ENCODE measurements around the gene OSM. TPM values are rescaled to one million over a fixed set of nuclear protein-coding genes. Genes with fewer than 3 reads are reported as not detected.
A peak's percentile ranks its signal among the peaks of the same experiment; 100 is the strongest.

The OSM gene
- total and polyA plus RNA-seq, 2 experiments from 2014 or later: 1.5 TPM; not detected in 1

DNA sequence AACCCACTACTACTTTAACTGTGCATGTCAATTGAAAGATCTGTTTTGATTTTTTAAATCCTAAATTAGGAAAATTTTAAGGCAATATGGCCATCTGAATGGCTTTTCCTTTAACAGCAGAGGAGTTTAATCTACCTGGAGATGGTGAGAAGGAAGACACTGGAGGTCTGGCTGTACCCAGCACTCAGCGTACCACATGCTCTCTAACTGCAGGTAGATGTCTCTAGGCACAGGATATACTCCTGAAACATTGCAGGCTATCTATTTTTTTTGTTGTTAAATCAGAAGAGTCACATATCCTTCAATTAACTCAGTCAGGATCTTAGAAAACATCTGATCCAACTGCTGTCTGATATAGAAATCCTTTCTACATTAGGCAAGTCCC, 40.0 kb upstream of the OSM start:
- Histone ChIP-seq H3K27ac (peak overlapping the region; percentile 86), H3K4me1 (ENCODE audit: insufficient read depth) (peaks cover 50% of the 10 kb centered on the region), H3K27me3 (no peaks in the 10 kb centered on the region), H3K36me3 (replicated peaks; ENCODE audit: insufficient read depth, low read depth) (no peaks in the 10 kb centered on the region), H3K9me2 (replicated peaks; ENCODE audit: insufficient read depth) (no peaks in the 10 kb centered on the region), H4K20me1 (ENCODE audit: insufficient read depth, poor library complexity, severe bottlenecking) (peaks cover 19% of the 10 kb centered on the region), H2AFZ (no peak overlapping the region), H3K9me3 (ENCODE audit: low read depth) (no peaks in the 10 kb centered on the region), H3K4me2 (no peak overlapping the region), H3K79me2 (peaks cover 66% of the 10 kb centered on the region), H3K4me3 (no peak overlapping the region)
- no peak for DNase-seq (ENCODE audit: low spot score)
- TF ChIP-seq, protein P1, sequence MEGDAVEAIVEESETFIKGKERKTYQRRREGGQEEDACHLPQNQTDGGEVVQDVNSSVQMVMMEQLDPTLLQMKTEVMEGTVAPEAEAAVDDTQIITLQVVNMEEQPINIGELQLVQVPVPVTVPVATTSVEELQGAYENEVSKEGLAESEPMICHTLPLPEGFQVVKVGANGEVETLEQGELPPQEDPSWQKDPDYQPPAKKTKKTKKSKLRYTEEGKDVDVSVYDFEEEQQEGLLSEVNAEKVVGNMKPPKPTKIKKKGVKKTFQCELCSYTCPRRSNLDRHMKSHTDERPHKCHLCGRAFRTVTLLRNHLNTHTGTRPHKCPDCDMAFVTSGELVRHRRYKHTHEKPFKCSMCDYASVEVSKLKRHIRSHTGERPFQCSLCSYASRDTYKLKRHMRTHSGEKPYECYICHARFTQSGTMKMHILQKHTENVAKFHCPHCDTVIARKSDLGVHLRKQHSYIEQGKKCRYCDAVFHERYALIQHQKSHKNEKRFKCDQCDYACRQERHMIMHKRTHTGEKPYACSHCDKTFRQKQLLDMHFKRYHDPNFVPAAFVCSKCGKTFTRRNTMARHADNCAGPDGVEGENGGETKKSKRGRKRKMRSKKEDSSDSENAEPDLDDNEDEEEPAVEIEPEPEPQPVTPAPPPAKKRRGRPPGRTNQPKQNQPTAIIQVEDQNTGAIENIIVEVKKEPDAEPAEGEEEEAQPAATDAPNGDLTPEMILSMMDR (IDR thresholded peaks at IDR 0.05; ENCODE audit: poor library complexity): no peak
- TF ChIP-seq EZH2phosphoT487 (IDR thresholded peaks at IDR 0.05; ENCODE audit: low read depth, severe bottlenecking, unreplicated experiment) (no peak), EZH2 (IDR thresholded peaks at IDR 0.05; ENCODE audit: borderline replicate concordance) (no peak)
- 100% methylated on average over 1 of the region's 1 CpG for WGBS (ENCODE audit: low lambda C conversion rate, missing lambda C conversion rate)

- H3K4me2 ChIP-seq: peak overlapping the region; percentile 40
- no peaks in the 10 kb centered on the region for H3K36me3 ChIP-seq (replicated peaks; ENCODE audit: insufficient read depth, low read depth)
- peak overlapping the region; percentile 86 for H3K27ac ChIP-seq
- H3K9me2 ChIP-seq (replicated peaks; ENCODE audit: insufficient read depth): no peaks in the 10 kb centered on the region
- peaks cover 63% of the 10 kb centered on the region for H3K79me2 ChIP-seq
- peaks cover 44% of the 10 kb centered on the region for H3K4me1 ChIP-seq (ENCODE audit: insufficient read depth)
- no peak for DNase-seq (ENCODE audit: low spot score)
- H4K20me1 ChIP-seq (ENCODE audit: insufficient read depth, poor library complexity, severe bottlenecking): peaks cover 14% of the 10 kb centered on the region
- H3K4me3 ChIP-seq: no peak overlapping the region
- no peak overlapping the region for H2AFZ ChIP-seq
- H3K27me3 ChIP-seq: no peaks in the 10 kb centered on the region
- no peaks in the 10 kb centered on the region for H3K9me3 ChIP-seq (ENCODE audit: low read depth)
- TF ChIP-seq EZH2phosphoT487 (IDR thresholded peaks at IDR 0.05; ENCODE audit: low read depth, severe bottlenecking, unreplicated experiment): no peak
- TF ChIP-seq, protein P1 (IDR thresholded peaks at IDR 0.05; ENCODE audit: poor library complexity): no peak
- TF ChIP-seq EZH2 (IDR thresholded peaks at IDR 0.05; ENCODE audit: borderline replicate concordance): no peak
- 64% methylated on average over 3 of the region's 3 CpGs for WGBS (ENCODE audit: low lambda C conversion rate, missing lambda C conversion rate)
Observed at GRCh38 chr22:30305906-30306626, 39.4 kb upstream of the OSM start.

DNA sequence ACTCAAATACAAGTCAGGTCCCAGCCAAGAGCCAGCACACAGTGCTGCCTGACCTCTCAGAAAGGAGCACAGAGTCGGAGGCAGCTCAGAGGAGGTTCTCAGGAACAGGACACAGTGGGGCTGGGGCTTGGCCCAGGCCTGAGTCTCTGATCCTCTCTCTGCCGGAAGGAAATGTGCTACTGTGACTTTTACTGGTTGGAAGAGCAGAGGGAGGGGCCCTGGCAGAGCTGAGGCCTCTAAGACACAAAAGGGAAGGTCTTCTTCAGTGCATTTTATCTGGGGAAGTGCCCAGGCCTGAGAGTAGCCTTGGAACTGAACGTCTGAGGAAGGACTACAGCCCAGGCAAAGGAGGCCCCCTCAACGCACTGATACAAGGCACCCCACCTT, 38.9 kb upstream of the OSM start:
- Histone ChIP-seq H3K79me2 (peaks cover 59% of the 10 kb centered on the region), H3K27me3 (no peaks in the 10 kb centered on the region), H3K4me3 (no peak overlapping the region), H2AFZ (no peak overlapping the region), H4K20me1 (ENCODE audit: insufficient read depth, poor library complexity, severe bottlenecking) (peaks cover 10% of the 10 kb centered on the region), H3K36me3 (replicated peaks; ENCODE audit: insufficient read depth, low read depth) (no peaks in the 10 kb centered on the region), H3K4me2 (peak overlapping the region; percentile 40), H3K27ac (peak overlapping the region; percentile 86), H3K4me1 (ENCODE audit: insufficient read depth) (peaks cover 39% of the 10 kb centered on the region), H3K9me2 (replicated peaks; ENCODE audit: insufficient read depth) (no peaks in the 10 kb centered on the region), H3K9me3 (ENCODE audit: low read depth) (no peaks in the 10 kb centered on the region)
- TF ChIP-seq EZH2phosphoT487 (IDR thresholded peaks at IDR 0.05; ENCODE audit: low read depth, severe bottlenecking, unreplicated experiment) (no peak), EZH2 (IDR thresholded peaks at IDR 0.05; ENCODE audit: borderline replicate concordance) (no peak)
- TF ChIP-seq, protein P1 (IDR thresholded peaks at IDR 0.05; ENCODE audit: poor library complexity): no peak
- WGBS (ENCODE audit: low lambda C conversion rate, missing lambda C conversion rate): 24% methylated on average over 4 of the region's 4 CpGs
- no peak for DNase-seq (ENCODE audit: low spot score)

Data from hepatocyte (in vitro differentiated cells).